ENCODE results near the gene NKAIN2. TPM values are rescaled to one million over a fixed set of nuclear protein-coding genes. Genes with fewer than 3 reads are reported as not detected.

The NKAIN2 gene
- total and polyA plus RNA-seq, 2 donors (not counting 3 experiments of a cell fraction or from before 2014, with no cell fraction given) = 0.03 TPM; not detected in 1

- H3K27me3 ChIP-seq (ENCODE audit: control insufficient read depth in 2 of 2, insufficient read depth in 2 of 2, low read length in 2 of 2) = no peaks in the 10 kb centered on the region
- H3K79me2 ChIP-seq (ENCODE audit: control insufficient read depth, insufficient read depth, low read length) = no peaks in the 10 kb centered on the region
- ChIA-PET CTCF (no interaction called here), POLR2A (no interaction called here)
- no peak overlapping the region for H3K4me2 ChIP-seq (ENCODE audit: insufficient read depth, low read length)
- DNase-seq (ENCODE audit: low read depth, low spot score) = no peak
- no peak overlapping the region for H3K9ac ChIP-seq (replicated peaks; ENCODE audit: extremely low read depth, insufficient read depth, low read length)
- no peaks in the 10 kb centered on the region for H3K4me1 ChIP-seq (ENCODE audit: control insufficient read depth, extremely low read depth, insufficient read depth, low read length)
- no peak overlapping the region for H2AFZ ChIP-seq (ENCODE audit: low read depth, low read length)
- H3K4me3 ChIP-seq (replicated peaks in 1 of 3; ENCODE audit: insufficient read depth in 1 of 3, low read depth in 1 of 3, low read length in 3 of 3) = no peak overlapping the region
- BruUV-seq (replicated peaks) = no TSS peak
- dilution Hi-C loops (cut with MboI; ENCODE audit: extremely low pct_ligation_motif_present, low sequenced_read_pairs) (no loop called here), intact Hi-C loops (cut with micrococcal nuclease) (no loop called here)
- TF ChIP-seq JUN (IDR thresholded peaks at IDR 0.05; ENCODE audit: borderline replicate concordance, insufficient read depth, insufficient read length, low read depth) (no peak), MAX (IDR thresholded peaks at IDR 0.05; ENCODE audit: insufficient read depth, insufficient read length) (no peak), MYC (IDR thresholded peaks at IDR 0.05; ENCODE audit: low read depth, low read length) (no peak), POLR2AphosphoS5 (IDR thresholded peaks at IDR 0.05; ENCODE audit: insufficient read depth, low read depth, low read length) (no peak), POLR2A (IDR thresholded peaks at IDR 0.05; ENCODE audit: low read depth, low read length) (no peak), FOS (IDR thresholded peaks at IDR 0.05; ENCODE audit: borderline replicate concordance, insufficient read depth, low read length) (no peak), EZH2 (IDR thresholded peaks at IDR 0.05; ENCODE audit: borderline replicate concordance, low read depth, low read length, severe bottlenecking) (no peak), CTCF (IDR thresholded peaks at IDR 0.05; ENCODE audit: extremely low read depth in 1 of 2, insufficient read depth in 1 of 2, low read depth in 1 of 2, low read length in 2 of 2) (no peak), GATA2 (IDR thresholded peaks at IDR 0.05; ENCODE audit: insufficient read depth, insufficient read length, low read depth, low read length) (no peak)
- H3K9me1 ChIP-seq (replicated peaks; ENCODE audit: control insufficient read depth, extremely low read depth, insufficient read depth, low read length) = no peaks in the 10 kb centered on the region
- no peak for FAIRE-seq
- no peaks in the 10 kb centered on the region for H3K9me3 ChIP-seq (replicated peaks; ENCODE audit: control insufficient read depth, insufficient read depth, low read length)
- H4K20me1 ChIP-seq (replicated peaks; ENCODE audit: control insufficient read depth, extremely low read depth, insufficient read depth, low read length) = no peaks in the 10 kb centered on the region
- H3K27ac ChIP-seq (ENCODE audit: insufficient read depth, low read depth, low read length) = no peak overlapping the region
- no peaks in the 10 kb centered on the region for H3K36me3 ChIP-seq (ENCODE audit: control insufficient read depth in 2 of 2, extremely low read depth in 1 of 2, insufficient read depth in 2 of 2, low read length in 2 of 2)
Observed at GRCh38 chr6:124633655-124634054, 830.0 kb downstream of the NKAIN2 start.
